Pancreas (tissue), 10 donors: ENCODE data around the gene SH3BP4. TPM values are rescaled to one million over a fixed set of nuclear protein-coding genes. Genes with fewer than 3 reads are reported as not detected.

ENCODE experiments used
- ATAC-seq, 4 donors: fragments of 200-7000 bp; cut with Tn5 transposase; one replicate each; pipeline versions ENCODE4 v1.8.0 to v1.9.1; 2020; ENCODE audit warnings: mild to moderate bottlenecking in 4 of 4, moderate library complexity in 4 of 4
- DNase-seq, 6 donors: peaks; one replicate each; pipeline ENCODE4 v3.0.0-alpha.2; 2020
- FAIRE-seq: peaks from 2 replicates; lab custom pipeline; 2012; peaks lifted over from hg19 to GRCh38; lab: Jason Lieb, UNC
- H3K27ac ChIP-seq, 4 donors: fragments of 200-600 bp; sonication (generic); 1 replicate in 3 of 4; 2 replicates in 1 of 4; pipeline versions ENCODE4 v1.5.0 to v1.8.0; 2020
- H3K27me3 ChIP-seq, 4 donors: fragments of 200-600 bp; one replicate each; pipeline ENCODE4 v1.8.0; 2021
- H3K36me3 ChIP-seq, 3 donors: fragments of 200-600 bp; sonication (generic) in 1 of 3; one replicate each; pipeline versions ENCODE4 v1.5.0 to v1.8.0; 2020 to 2021
- H3K4me1 ChIP-seq, 3 donors: fragments of 200-600 bp; one replicate each; pipeline ENCODE4 v1.8.0; 2021
- H3K4me3 ChIP-seq, 4 donors: fragments of 200-600 bp; sonication (generic) in 2 of 4; one replicate each; pipeline versions ENCODE4 v1.5.0 to v1.8.0; 2020 to 2021
- H3K9me3 ChIP-seq, 4 donors: fragments of 200-600 bp; one replicate each; pipeline ENCODE4 v1.8.0; 2021
- WGBS, 2 donors: extraction: QIAGEN DNeasy Blood & Tissue Kit; methylation state at CpG; one replicate each; pipeline ENCODE4 v1.1.7; 2013; 5-methylcytosine and 5-hydroxymethylcytosine counted together
- intact Hi-C, 3 donors: fragments of 100-400 bp; cut with DNase I; formaldehyde crosslinking; loops; one replicate each; pipeline versions ENCODE4 v1.11.1 to v1.14.2; 2022
- polyA plus RNA-seq, 2 donors: library from polyadenylated mRNA; stranded (reverse); fragments of 200-250 nt; gene quantifications; one replicate each; pipeline ENCODE4 v1.2.3, GENCODE V29; 2013
- total RNA-seq, 6 donors: library from RNA; stranded (reverse); fragmentation: NEBNext Ultra II Directional in 4 of 6; extraction: Animal tissue kit (Norgen Biotek cat#: 25700) in 4 of 6; gene quantifications; one replicate each; pipeline versions ENCODE4 v1.2.1 to v1.2.4, GENCODE V29; 2021 to 2023
- TF ChIP-seq, protein P1 (sequence below), 4 donors: fragments of 200-600 bp; sonication (generic) in 3 of 4; IDR thresholded peaks; one replicate each; pipeline versions ENCODE4 v1.5.0 to v1.8.0; 2021; ENCODE audit warnings: antibody characterized with exemption in 4 of 4
- donor health status: healthy with polysubstance abuse.
- donor health status: DM: no; HTN: no; CAD: no; lungs with moderate emphysema.
- donor health status: DM: no; HTN: no; CAD: no.
- donor health status: control.
- donor health status: control.
- donor health status: Bipolar disorder and iron deficiency.
- donor health status: DM: yes; HTN: yes; CAD: no.
- donor health status: DM: no; HTN: no; CAD: no.
- donor health status: DM: no; HTN: no; CAD: no.
- donor health status: DM: yes; HTN: yes; CAD: no.

The SH3BP4 gene
- total and polyA plus RNA-seq, 8 donors: 20.5 to 99.7 (median 62.8) TPM

- no peak overlapping the region for H3K4me3 ChIP-seq
- TF ChIP-seq, protein P1, sequence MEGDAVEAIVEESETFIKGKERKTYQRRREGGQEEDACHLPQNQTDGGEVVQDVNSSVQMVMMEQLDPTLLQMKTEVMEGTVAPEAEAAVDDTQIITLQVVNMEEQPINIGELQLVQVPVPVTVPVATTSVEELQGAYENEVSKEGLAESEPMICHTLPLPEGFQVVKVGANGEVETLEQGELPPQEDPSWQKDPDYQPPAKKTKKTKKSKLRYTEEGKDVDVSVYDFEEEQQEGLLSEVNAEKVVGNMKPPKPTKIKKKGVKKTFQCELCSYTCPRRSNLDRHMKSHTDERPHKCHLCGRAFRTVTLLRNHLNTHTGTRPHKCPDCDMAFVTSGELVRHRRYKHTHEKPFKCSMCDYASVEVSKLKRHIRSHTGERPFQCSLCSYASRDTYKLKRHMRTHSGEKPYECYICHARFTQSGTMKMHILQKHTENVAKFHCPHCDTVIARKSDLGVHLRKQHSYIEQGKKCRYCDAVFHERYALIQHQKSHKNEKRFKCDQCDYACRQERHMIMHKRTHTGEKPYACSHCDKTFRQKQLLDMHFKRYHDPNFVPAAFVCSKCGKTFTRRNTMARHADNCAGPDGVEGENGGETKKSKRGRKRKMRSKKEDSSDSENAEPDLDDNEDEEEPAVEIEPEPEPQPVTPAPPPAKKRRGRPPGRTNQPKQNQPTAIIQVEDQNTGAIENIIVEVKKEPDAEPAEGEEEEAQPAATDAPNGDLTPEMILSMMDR (IDR thresholded peaks at IDR 0.05): no peak
- WGBS, 2 donors: 72 to 75% methylated on average over 6 of the region's 6 CpGs
- H3K4me1 ChIP-seq: no peaks in the 10 kb centered on the region
- DNase-seq (no peak), ATAC-seq (no peak), FAIRE-seq (no peak)
- H3K27ac ChIP-seq: no peak overlapping the region
- H3K36me3 ChIP-seq: no peaks in the 10 kb centered on the region
- no peaks in the 10 kb centered on the region for H3K9me3 ChIP-seq
- H3K27me3 ChIP-seq: no peaks in the 10 kb centered on the region
- intact Hi-C loops: no loop called here
Measured at GRCh38 chr2:235073868-235074413, 122.1 kb downstream of the SH3BP4 start.

- DNase-seq (no peak), ATAC-seq (no peak), FAIRE-seq (no peak)
- Histone ChIP-seq H3K4me3 (no peak overlapping the region), H3K4me1 (no peaks in the 10 kb centered on the region), H3K27me3 (no peaks in the 10 kb centered on the region), H3K9me3 (no peaks in the 10 kb centered on the region), H3K36me3 (no peaks in the 10 kb centered on the region), H3K27ac (no peak overlapping the region)
- intact Hi-C loops: no loop called here
- WGBS, 2 donors: 85 to 93% methylated on average over 5 of the region's 5 CpGs
- TF ChIP-seq, protein P1 (IDR thresholded peaks at IDR 0.05): no peak
Measured at GRCh38 chr2:235077046-235077445, 125.2 kb downstream of the SH3BP4 start.

DNA sequence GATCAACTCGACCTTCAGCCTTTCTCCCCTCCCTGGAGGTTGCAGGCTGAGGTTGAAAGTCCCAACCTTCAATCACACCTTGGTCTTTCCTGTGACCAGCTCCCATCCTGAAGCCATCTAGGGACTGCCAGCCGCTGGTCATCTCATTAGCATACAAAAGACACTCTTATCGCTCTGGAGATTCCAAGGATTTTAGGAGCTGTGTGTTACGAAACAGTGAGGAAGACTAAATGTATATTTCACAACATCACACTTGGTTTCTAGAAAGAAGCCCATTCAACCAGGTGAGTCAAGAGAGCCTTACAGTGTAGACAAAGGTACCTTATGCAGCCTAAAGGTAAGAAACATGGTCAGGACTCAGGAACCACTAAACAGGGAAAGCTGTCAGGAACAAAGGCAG is 126.4 kb downstream of the SH3BP4 start:
- Histone ChIP-seq H3K27me3 (no peaks in the 10 kb centered on the region), H3K9me3 (no peaks in the 10 kb centered on the region), H3K4me1 (no peaks in the 10 kb centered on the region), H3K27ac (no peak overlapping the region), H3K36me3 (no peaks in the 10 kb centered on the region), H3K4me3 (no peak overlapping the region)
- 66 to 69% methylated on average over 4 of the region's 4 CpGs for WGBS, 2 donors
- TF ChIP-seq, protein P1 (IDR thresholded peaks at IDR 0.05): no peak
- no peak for DNase-seq
- intact Hi-C loops: no loop called here
- FAIRE-seq: no peak
- no peak for ATAC-seq

DNA sequence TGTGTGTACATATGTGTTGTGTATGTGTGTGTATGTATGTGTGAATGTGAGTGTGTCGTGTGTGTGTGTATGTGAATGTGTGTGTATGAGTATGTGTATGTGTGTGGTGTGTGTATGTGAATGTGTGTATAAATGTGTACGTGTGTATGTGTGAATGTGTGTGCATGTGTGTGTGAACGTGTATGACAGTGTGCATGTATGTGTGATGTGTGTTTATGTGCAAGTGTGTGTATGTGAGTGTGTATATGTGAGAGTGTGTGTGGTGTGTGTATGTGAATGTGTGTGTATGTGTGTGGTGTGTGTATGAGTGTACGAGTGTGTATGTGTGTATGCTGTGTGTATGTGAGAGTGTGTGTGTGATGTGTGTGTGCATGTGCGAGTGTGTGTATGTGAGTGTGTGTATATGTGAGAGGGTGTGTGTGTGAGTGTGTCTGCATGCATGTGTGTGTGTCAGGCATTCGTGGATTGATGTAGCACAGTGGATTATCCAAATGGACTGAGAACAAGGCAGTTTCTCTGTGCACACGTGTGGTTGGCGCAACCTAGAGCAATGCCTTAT is 127.2 kb downstream of the SH3BP4 start:
- no peak overlapping the region for H3K27ac ChIP-seq
- H3K4me3 ChIP-seq: no peak overlapping the region
- DNase-seq (no peak), FAIRE-seq (no peak), ATAC-seq (no peak)
- WGBS, 2 donors: 83 to 90% methylated on average over 8 of the region's 8 CpGs
- H3K4me1 ChIP-seq: no peaks in the 10 kb centered on the region
- no peaks in the 10 kb centered on the region for H3K36me3 ChIP-seq
- no peaks in the 10 kb centered on the region for H3K27me3 ChIP-seq
- TF ChIP-seq, protein P1 (IDR thresholded peaks at IDR 0.05): no peak
- intact Hi-C loops: no loop called here
- no peaks in the 10 kb centered on the region for H3K9me3 ChIP-seq

- FAIRE-seq (no peak), ATAC-seq (no peak), DNase-seq (no peak)
- Histone ChIP-seq H3K4me3 (no peak overlapping the region), H3K27ac (no peak overlapping the region), H3K36me3 (no peaks in the 10 kb centered on the region), H3K9me3 (no peaks in the 10 kb centered on the region), H3K27me3 (no peaks in the 10 kb centered on the region), H3K4me1 (no peaks in the 10 kb centered on the region)
- intact Hi-C loops: no loop called here
- TF ChIP-seq, protein P1 (IDR thresholded peaks at IDR 0.05): no peak
- 76 to 88% methylated on average over 2 of the region's 2 CpGs for WGBS, 2 donors
Measured at GRCh38 chr2:235080101-235080500, 128.3 kb downstream of the SH3BP4 start.
